ENCODE data around the gene TBC1D5.

TBC1D5 gene

GRCh38 chr3:17489139-17489538, 253.3 kb downstream of the TBC1D5 start:
- DNase-seq (ENCODE audit: insufficient read length, low spot score) (no peak), FAIRE-seq (no peak)
- TF ChIP-seq POLR2A (IDR thresholded peaks at IDR 0.05; ENCODE audit: low read depth, low read length): no peak
- TF ChIP-seq TAF1 (IDR thresholded peaks at IDR 0.05; ENCODE audit: low read depth, low read length): no peak
- TF ChIP-seq POU2F2 (IDR thresholded peaks at IDR 0.05; ENCODE audit: low read depth, low read length): no peak
- no peak for TF ChIP-seq PAX5 (IDR thresholded peaks at IDR 0.05; ENCODE audit: insufficient read depth, low read length, severe bottlenecking)
- TF ChIP-seq POLR2AphosphoS5 (IDR thresholded peaks at IDR 0.05; ENCODE audit: low read depth, low read length): no peak
- TF ChIP-seq SPI1 (IDR thresholded peaks at IDR 0.05; ENCODE audit: low read depth, low read length): no peak

GRCh38 chr3:17481116-17481515, 261.3 kb downstream of the TBC1D5 start:
- no peak for TF ChIP-seq POU2F2 (IDR thresholded peaks at IDR 0.05; ENCODE audit: low read depth, low read length)
- no peak for TF ChIP-seq TAF1 (IDR thresholded peaks at IDR 0.05; ENCODE audit: low read depth, low read length)
- TF ChIP-seq POLR2AphosphoS5 (IDR thresholded peaks at IDR 0.05; ENCODE audit: low read depth, low read length): no peak
- TF ChIP-seq POLR2A (IDR thresholded peaks at IDR 0.05; ENCODE audit: low read depth, low read length): no peak
- TF ChIP-seq PAX5 (IDR thresholded peaks at IDR 0.05; ENCODE audit: insufficient read depth, low read length, severe bottlenecking): no peak
- no peak for TF ChIP-seq SPI1 (IDR thresholded peaks at IDR 0.05; ENCODE audit: low read depth, low read length)
- DNase-seq (ENCODE audit: insufficient read length, low spot score) (no peak), FAIRE-seq (no peak)

- FAIRE-seq (no peak), DNase-seq (ENCODE audit: insufficient read length, low spot score) (no peak)
- TF ChIP-seq SPI1 (IDR thresholded peaks at IDR 0.05; ENCODE audit: low read depth, low read length): no peak
- TF ChIP-seq PAX5 (IDR thresholded peaks at IDR 0.05; ENCODE audit: insufficient read depth, low read length, severe bottlenecking): no peak
- TF ChIP-seq POU2F2 (IDR thresholded peaks at IDR 0.05; ENCODE audit: low read depth, low read length): no peak
- TF ChIP-seq POLR2AphosphoS5 (IDR thresholded peaks at IDR 0.05; ENCODE audit: low read depth, low read length): no peak
- no peak for TF ChIP-seq TAF1 (IDR thresholded peaks at IDR 0.05; ENCODE audit: low read depth, low read length)
- TF ChIP-seq POLR2A (IDR thresholded peaks at IDR 0.05; ENCODE audit: low read depth, low read length): no peak
Measured at GRCh38 chr3:17479681-17480405, 262.6 kb downstream of the TBC1D5 start.

GRCh38 chr3:17478673-17479072, 263.8 kb downstream of the TBC1D5 start:
- peak; percentile 5 for FAIRE-seq
- no peak for DNase-seq (ENCODE audit: insufficient read length, low spot score)
- TF ChIP-seq POU2F2 (IDR thresholded peaks at IDR 0.05; ENCODE audit: low read depth, low read length) (no peak), TAF1 (IDR thresholded peaks at IDR 0.05; ENCODE audit: low read depth, low read length) (no peak), PAX5 (IDR thresholded peaks at IDR 0.05; ENCODE audit: insufficient read depth, low read length, severe bottlenecking) (no peak), SPI1 (IDR thresholded peaks at IDR 0.05; ENCODE audit: low read depth, low read length) (no peak), POLR2AphosphoS5 (IDR thresholded peaks at IDR 0.05; ENCODE audit: low read depth, low read length) (no peak), POLR2A (IDR thresholded peaks at IDR 0.05; ENCODE audit: low read depth, low read length) (no peak)

- TF ChIP-seq POLR2A (IDR thresholded peaks at IDR 0.05; ENCODE audit: low read depth, low read length): no peak
- no peak for TF ChIP-seq PAX5 (IDR thresholded peaks at IDR 0.05; ENCODE audit: insufficient read depth, low read length, severe bottlenecking)
- TF ChIP-seq TAF1 (IDR thresholded peaks at IDR 0.05; ENCODE audit: low read depth, low read length): no peak
- TF ChIP-seq POLR2AphosphoS5 (IDR thresholded peaks at IDR 0.05; ENCODE audit: low read depth, low read length): no peak
- no peak for TF ChIP-seq POU2F2 (IDR thresholded peaks at IDR 0.05; ENCODE audit: low read depth, low read length)
- TF ChIP-seq SPI1 (IDR thresholded peaks at IDR 0.05; ENCODE audit: low read depth, low read length): no peak
- DNase-seq (ENCODE audit: insufficient read length, low spot score) (no peak), FAIRE-seq (no peak)
Measured at GRCh38 chr3:17473761-17474160, 268.7 kb downstream of the TBC1D5 start.

GRCh38 chr3:17469954-17470353, 272.5 kb downstream of the TBC1D5 start:
- FAIRE-seq (no peak), DNase-seq (ENCODE audit: insufficient read length, low spot score) (no peak)
- TF ChIP-seq POU2F2 (IDR thresholded peaks at IDR 0.05; ENCODE audit: low read depth, low read length) (no peak), TAF1 (IDR thresholded peaks at IDR 0.05; ENCODE audit: low read depth, low read length) (no peak), POLR2AphosphoS5 (IDR thresholded peaks at IDR 0.05; ENCODE audit: low read depth, low read length) (no peak), PAX5 (IDR thresholded peaks at IDR 0.05; ENCODE audit: insufficient read depth, low read length, severe bottlenecking) (no peak), POLR2A (IDR thresholded peaks at IDR 0.05; ENCODE audit: low read depth, low read length) (no peak), SPI1 (IDR thresholded peaks at IDR 0.05; ENCODE audit: low read depth, low read length) (no peak)

GRCh38 chr3:17469520-17469919, 272.9 kb downstream of the TBC1D5 start:
- no peak for FAIRE-seq
- no peak for DNase-seq (ENCODE audit: insufficient read length, low spot score)
- no peak for TF ChIP-seq PAX5 (IDR thresholded peaks at IDR 0.05; ENCODE audit: insufficient read depth, low read length, severe bottlenecking)
- TF ChIP-seq TAF1 (IDR thresholded peaks at IDR 0.05; ENCODE audit: low read depth, low read length): no peak
- TF ChIP-seq POLR2A (IDR thresholded peaks at IDR 0.05; ENCODE audit: low read depth, low read length): no peak
- TF ChIP-seq SPI1 (IDR thresholded peaks at IDR 0.05; ENCODE audit: low read depth, low read length): no peak
- TF ChIP-seq POU2F2 (IDR thresholded peaks at IDR 0.05; ENCODE audit: low read depth, low read length): no peak
- no peak for TF ChIP-seq POLR2AphosphoS5 (IDR thresholded peaks at IDR 0.05; ENCODE audit: low read depth, low read length)

- no peak for TF ChIP-seq POLR2AphosphoS5 (IDR thresholded peaks at IDR 0.05; ENCODE audit: low read depth, low read length)
- TF ChIP-seq POU2F2 (IDR thresholded peaks at IDR 0.05; ENCODE audit: low read depth, low read length): no peak
- TF ChIP-seq PAX5 (IDR thresholded peaks at IDR 0.05; ENCODE audit: insufficient read depth, low read length, severe bottlenecking): no peak
- no peak for TF ChIP-seq POLR2A (IDR thresholded peaks at IDR 0.05; ENCODE audit: low read depth, low read length)
- no peak for TF ChIP-seq TAF1 (IDR thresholded peaks at IDR 0.05; ENCODE audit: low read depth, low read length)
- no peak for TF ChIP-seq SPI1 (IDR thresholded peaks at IDR 0.05; ENCODE audit: low read depth, low read length)
- DNase-seq (ENCODE audit: insufficient read length, low spot score) (no peak), FAIRE-seq (no peak)
Measured at GRCh38 chr3:17466028-17466427, 276.4 kb downstream of the TBC1D5 start.

- DNase-seq (ENCODE audit: insufficient read length, low spot score) (no peak), FAIRE-seq (no peak)
- TF ChIP-seq PAX5 (IDR thresholded peaks at IDR 0.05; ENCODE audit: insufficient read depth, low read length, severe bottlenecking): no peak
- no peak for TF ChIP-seq TAF1 (IDR thresholded peaks at IDR 0.05; ENCODE audit: low read depth, low read length)
- no peak for TF ChIP-seq POU2F2 (IDR thresholded peaks at IDR 0.05; ENCODE audit: low read depth, low read length)
- no peak for TF ChIP-seq POLR2AphosphoS5 (IDR thresholded peaks at IDR 0.05; ENCODE audit: low read depth, low read length)
- no peak for TF ChIP-seq SPI1 (IDR thresholded peaks at IDR 0.05; ENCODE audit: low read depth, low read length)
- TF ChIP-seq POLR2A (IDR thresholded peaks at IDR 0.05; ENCODE audit: low read depth, low read length): no peak
Measured at GRCh38 chr3:17459470-17459993, 282.9 kb downstream of the TBC1D5 start.
